Osteocyte (in vitro differentiated cells): ENCODE measurements around the gene EME2. TPM values are rescaled to one million over a fixed set of nuclear protein-coding genes. Genes with fewer than 3 reads are reported as not detected.

Experiments used
- DNase-seq: peaks from one replicate; pipeline ENCODE4 v3.0.0; 2021; ENCODE audit warnings: mixed read lengths; ENCODE audit not compliant: unreplicated experiment; ENCODE audit errors: extremely low spot score
- H3K27ac Mint-ChIP-seq: one replicate; pipeline ENCODE4 v1.8.0; 2021; ENCODE audit warnings: mild to moderate bottlenecking, mixed read lengths; ENCODE audit not compliant: unreplicated experiment
- H3K27me3 Mint-ChIP-seq: one replicate; pipeline ENCODE4 v1.8.0; 2021; ENCODE audit warnings: mixed read lengths; ENCODE audit not compliant: unreplicated experiment
- H3K36me3 Mint-ChIP-seq: one replicate; pipeline ENCODE4 v1.8.0; 2021; ENCODE audit warnings: mixed read lengths; ENCODE audit not compliant: unreplicated experiment
- H3K4me1 Mint-ChIP-seq: one replicate; pipeline ENCODE4 v1.8.0; 2021; ENCODE audit warnings: mixed read lengths; ENCODE audit not compliant: unreplicated experiment
- H3K4me3 Mint-ChIP-seq: one replicate; pipeline ENCODE4 v1.8.0; 2021; ENCODE audit warnings: mild to moderate bottlenecking, moderate library complexity, mixed read lengths; ENCODE audit not compliant: unreplicated experiment
- H3K9me3 Mint-ChIP-seq: one replicate; pipeline ENCODE4 v1.8.0; 2021; ENCODE audit warnings: mixed read lengths; ENCODE audit not compliant: unreplicated experiment
- total RNA-seq: library from RNA; stranded (reverse); gene quantifications from 2 replicates; pipeline ENCODE4 v1.2.1, GENCODE V29; 2021
- TF ChIP-seq, protein P1 (sequence below): fragments of 200-600 bp; sonication (generic); IDR thresholded peaks from 2 replicates; pipeline ENCODE4 v1.5.0; 2021; ENCODE audit warnings: antibody characterized with exemption, mild to moderate bottlenecking, moderate library complexity

EME2 gene
- total RNA-seq, 1 donor from 2014 or later: 21.5 TPM

DNA sequence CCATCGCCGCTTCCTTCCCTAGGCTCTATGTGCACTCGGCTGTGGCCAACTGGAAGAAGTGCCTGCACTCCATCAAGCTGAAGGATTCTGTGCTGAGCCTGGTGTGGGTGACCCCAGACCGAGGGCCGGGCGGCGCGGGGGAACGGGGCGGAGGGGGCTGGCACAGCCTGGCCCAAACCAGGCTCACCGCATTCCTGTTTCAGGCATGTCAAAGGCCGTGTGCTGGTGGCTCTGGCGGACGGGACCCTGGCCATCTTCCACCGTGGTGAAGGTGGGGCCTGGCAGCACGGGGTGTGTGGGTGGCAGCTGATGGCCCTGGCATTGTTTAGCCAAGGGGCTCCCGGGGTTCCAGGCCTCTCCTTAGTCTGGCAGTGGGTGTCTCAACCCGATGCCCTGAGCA is 5.9 kb upstream of the EME2 start:
- DNase-seq: no peak

DNA sequence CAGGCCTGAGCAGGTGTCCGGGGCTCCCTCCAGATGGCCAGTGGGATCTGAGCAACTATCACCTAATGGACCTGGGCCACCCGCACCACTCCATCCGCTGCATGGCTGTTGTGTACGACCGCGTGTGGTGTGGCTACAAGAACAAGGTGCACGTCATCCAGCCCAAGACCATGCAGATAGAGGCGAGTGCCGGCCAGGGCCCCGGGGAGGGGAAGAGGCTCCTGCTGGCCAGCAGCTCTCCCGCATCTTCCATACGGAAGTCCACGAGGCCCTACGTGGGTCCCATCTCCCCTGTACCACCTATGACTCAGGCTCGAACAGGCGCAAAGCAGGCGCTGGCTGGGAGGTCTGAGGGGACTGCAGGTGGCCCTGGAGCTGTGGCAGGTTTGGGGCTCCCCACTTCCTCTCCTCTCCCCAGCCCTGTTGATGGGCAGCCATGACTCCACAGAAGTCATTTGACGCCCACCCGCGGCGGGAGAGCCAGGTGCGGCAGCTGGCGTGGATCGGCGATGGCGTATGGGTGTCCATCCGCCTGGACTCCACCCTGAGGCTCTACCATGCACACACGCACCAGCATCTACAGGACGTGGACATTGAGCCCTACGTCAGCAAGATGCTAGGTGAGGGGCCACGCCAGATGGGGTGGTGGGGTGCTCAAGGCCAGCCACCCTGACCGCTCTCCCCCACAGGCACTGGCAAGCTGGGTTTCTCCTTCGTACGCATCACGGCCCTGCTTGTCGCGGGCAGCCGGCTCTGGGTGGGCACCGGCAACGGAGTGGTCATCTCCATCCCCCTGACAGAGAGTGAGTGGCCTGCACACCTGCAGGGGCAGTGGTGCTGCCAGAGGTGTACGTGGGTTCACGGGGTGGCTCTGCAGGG is 5.3 kb upstream of the EME2 start:
- TF ChIP-seq, protein P1, sequence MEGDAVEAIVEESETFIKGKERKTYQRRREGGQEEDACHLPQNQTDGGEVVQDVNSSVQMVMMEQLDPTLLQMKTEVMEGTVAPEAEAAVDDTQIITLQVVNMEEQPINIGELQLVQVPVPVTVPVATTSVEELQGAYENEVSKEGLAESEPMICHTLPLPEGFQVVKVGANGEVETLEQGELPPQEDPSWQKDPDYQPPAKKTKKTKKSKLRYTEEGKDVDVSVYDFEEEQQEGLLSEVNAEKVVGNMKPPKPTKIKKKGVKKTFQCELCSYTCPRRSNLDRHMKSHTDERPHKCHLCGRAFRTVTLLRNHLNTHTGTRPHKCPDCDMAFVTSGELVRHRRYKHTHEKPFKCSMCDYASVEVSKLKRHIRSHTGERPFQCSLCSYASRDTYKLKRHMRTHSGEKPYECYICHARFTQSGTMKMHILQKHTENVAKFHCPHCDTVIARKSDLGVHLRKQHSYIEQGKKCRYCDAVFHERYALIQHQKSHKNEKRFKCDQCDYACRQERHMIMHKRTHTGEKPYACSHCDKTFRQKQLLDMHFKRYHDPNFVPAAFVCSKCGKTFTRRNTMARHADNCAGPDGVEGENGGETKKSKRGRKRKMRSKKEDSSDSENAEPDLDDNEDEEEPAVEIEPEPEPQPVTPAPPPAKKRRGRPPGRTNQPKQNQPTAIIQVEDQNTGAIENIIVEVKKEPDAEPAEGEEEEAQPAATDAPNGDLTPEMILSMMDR: no peak
- H3K9me3 Mint-ChIP-seq: no peaks in the 10 kb centered on the region
- peaks cover 11% of the 10 kb centered on the region for H3K4me1 Mint-ChIP-seq
- no peak for DNase-seq
- no peaks in the 10 kb centered on the region for H3K27me3 Mint-ChIP-seq
- H3K27ac Mint-ChIP-seq: no peak overlapping the region
- H3K36me3 Mint-ChIP-seq: peaks cover 5% of the 10 kb centered on the region
- no peak overlapping the region for H3K4me3 Mint-ChIP-seq

More for the DNA sequence above, 5.9 kb upstream of the EME2 start:
- Mint-ChIP-seq H3K9me3 (no peaks in the 10 kb centered on the region), H3K36me3 (peaks cover 5% of the 10 kb centered on the region), H3K4me3 (no peak overlapping the region), H3K27me3 (no peaks in the 10 kb centered on the region), H3K4me1 (peaks cover 5% of the 10 kb centered on the region), H3K27ac (no peak overlapping the region)
- TF ChIP-seq, protein P1: no peak

DNA sequence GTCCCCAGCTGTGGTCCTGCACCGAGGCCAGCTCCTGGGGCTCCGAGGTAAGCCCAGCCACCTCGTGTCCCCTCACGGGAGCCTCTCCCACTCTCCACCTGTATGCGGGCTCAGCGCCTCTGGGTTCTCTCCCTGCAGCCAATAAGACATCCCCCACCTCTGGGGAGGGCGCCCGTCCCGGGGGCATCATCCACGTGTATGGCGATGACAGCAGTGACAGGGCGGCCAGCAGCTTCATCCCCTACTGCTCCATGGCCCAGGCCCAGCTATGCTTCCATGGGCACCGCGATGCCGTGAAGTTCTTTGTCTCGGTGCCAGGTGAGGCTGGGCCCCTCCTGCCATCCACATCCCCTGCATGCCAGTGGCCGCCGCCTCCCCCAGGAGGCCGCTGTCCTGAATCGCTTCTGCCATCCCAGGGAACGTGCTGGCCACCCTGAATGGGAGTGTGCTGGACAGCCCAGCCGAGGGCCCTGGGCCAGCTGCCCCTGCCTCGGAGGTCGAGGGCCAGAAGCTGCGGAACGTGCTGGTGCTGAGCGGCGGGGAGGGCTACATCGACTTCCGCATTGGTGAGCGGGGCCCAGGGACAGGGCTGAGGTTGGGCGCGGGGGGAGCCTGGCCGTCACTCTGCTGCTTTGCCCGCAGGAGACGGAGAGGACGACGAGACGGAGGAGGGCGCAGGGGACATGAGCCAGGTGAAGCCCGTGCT is 4.4 kb upstream of the EME2 start:
- TF ChIP-seq, protein P1: no peak
- Mint-ChIP-seq H3K27ac (no peak overlapping the region), H3K4me1 (peaks cover 12% of the 10 kb centered on the region), H3K27me3 (no peaks in the 10 kb centered on the region), H3K36me3 (peaks cover 5% of the 10 kb centered on the region), H3K9me3 (no peaks in the 10 kb centered on the region), H3K4me3 (no peak overlapping the region)
- DNase-seq: no peak

DNA sequence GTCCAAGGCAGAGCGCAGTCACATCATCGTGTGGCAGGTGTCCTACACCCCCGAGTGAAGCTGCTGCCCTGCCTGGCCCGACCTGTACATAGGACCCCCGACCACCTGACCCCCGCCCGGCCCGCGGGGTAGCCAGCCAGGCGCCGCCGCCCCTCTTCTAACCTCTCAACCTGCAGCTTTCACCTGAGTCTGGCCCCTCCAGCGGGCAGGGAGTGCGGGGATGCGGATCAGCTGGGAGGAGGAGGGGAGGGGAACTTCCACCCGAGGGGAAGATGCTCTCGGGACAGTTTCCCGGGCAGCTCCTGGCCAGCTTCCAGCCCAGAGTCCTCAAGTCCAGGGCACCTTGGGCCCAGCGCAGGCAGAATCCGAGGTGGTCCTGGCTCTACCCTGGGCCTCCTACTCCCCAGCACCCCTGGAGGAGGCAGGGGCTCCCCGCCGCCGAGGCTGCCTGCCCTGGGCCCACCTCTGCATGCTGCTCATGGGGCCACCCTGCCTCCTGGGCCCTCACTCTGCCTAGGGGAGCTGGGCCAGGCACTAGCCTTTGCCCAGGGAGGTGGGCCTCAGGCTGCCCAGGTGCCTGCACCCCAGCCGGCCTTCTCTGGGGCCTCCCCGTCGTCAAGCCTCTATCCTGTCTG is 3.7 kb upstream of the EME2 start:
- peaks cover 13% of the 10 kb centered on the region for H3K4me1 Mint-ChIP-seq
- no peaks in the 10 kb centered on the region for H3K27me3 Mint-ChIP-seq
- no peak for DNase-seq
- no peak overlapping the region for H3K27ac Mint-ChIP-seq
- H3K9me3 Mint-ChIP-seq: no peaks in the 10 kb centered on the region
- TF ChIP-seq, protein P1: no peak
- H3K36me3 Mint-ChIP-seq: peaks cover 5% of the 10 kb centered on the region
- no peak overlapping the region for H3K4me3 Mint-ChIP-seq
